ENCODE results near the gene DPP6.

Gene DPP6

GRCh38 chr7:154450451-154450850 is 398.3 kb downstream of the DPP6 start:
- H3K4me1 ChIP-seq (ENCODE audit: insufficient read depth, low read length, poor library complexity, severe bottlenecking), result no peaks in the 10 kb centered on the region
- H3K9me2 ChIP-seq (replicated peaks; ENCODE audit: low read depth, low read length), result no peaks in the 10 kb centered on the region
- H3K36me3 ChIP-seq (ENCODE audit: insufficient read depth, low read length), result no peaks in the 10 kb centered on the region
- TF ChIP-seq CTCF (conservative IDR thresholded peaks at IDR 0.05; ENCODE audit: low read length) (no peak), EZH2phosphoT487 (IDR thresholded peaks at IDR 0.05; ENCODE audit: borderline replicate concordance) (no peak)
- H3F3A ChIP-seq (ENCODE audit: low read depth), result no peaks in the 10 kb centered on the region
- peaks cover 2% of the 10 kb centered on the region; the same call in 1 of the 2 replicates for H3K9me3 ChIP-seq (ENCODE audit: insufficient read depth, low read depth, low read length)
- no peak overlapping the region for H2AFZ ChIP-seq (ENCODE audit: low read length)
- H3K4me2 ChIP-seq (ENCODE audit: low read depth, low read length, poor library complexity, severe bottlenecking), result no peak overlapping the region
- H3K27me3 ChIP-seq (ENCODE audit: insufficient read depth, low read length, poor library complexity, severe bottlenecking), result no peaks in the 10 kb centered on the region
- no peak overlapping the region for H3K4me3 ChIP-seq (ENCODE audit: low read length, poor library complexity, severe bottlenecking)
- no peak overlapping the region for H3K9ac ChIP-seq (ENCODE audit: low read depth, low read length, poor library complexity, severe bottlenecking)
- no peaks in the 10 kb centered on the region for H3K79me2 ChIP-seq (ENCODE audit: insufficient read depth, low read length)
- H4K20me1 ChIP-seq (ENCODE audit: insufficient read depth, low read length, poor library complexity, severe bottlenecking), result no peaks in the 10 kb centered on the region

- H3K27me3 ChIP-seq (ENCODE audit: insufficient read depth, low read length, poor library complexity, severe bottlenecking), result no peaks in the 10 kb centered on the region
- peaks cover 6% of the 10 kb centered on the region; the same call in 1 of the 2 replicates for H3K9me3 ChIP-seq (ENCODE audit: insufficient read depth, low read depth, low read length)
- no peak overlapping the region for H2AFZ ChIP-seq (ENCODE audit: low read length)
- no peaks in the 10 kb centered on the region for H3K79me2 ChIP-seq (ENCODE audit: insufficient read depth, low read length)
- H3K36me3 ChIP-seq (ENCODE audit: insufficient read depth, low read length), result no peaks in the 10 kb centered on the region
- H3K4me1 ChIP-seq (ENCODE audit: insufficient read depth, low read length, poor library complexity, severe bottlenecking), result no peaks in the 10 kb centered on the region
- H3F3A ChIP-seq (ENCODE audit: low read depth), result no peaks in the 10 kb centered on the region
- H3K4me3 ChIP-seq (ENCODE audit: low read length, poor library complexity, severe bottlenecking), result no peak overlapping the region
- TF ChIP-seq CTCF (conservative IDR thresholded peaks at IDR 0.05; ENCODE audit: low read length) (no peak), EZH2phosphoT487 (IDR thresholded peaks at IDR 0.05; ENCODE audit: borderline replicate concordance) (no peak)
- H3K9me2 ChIP-seq (replicated peaks; ENCODE audit: low read depth, low read length), result no peaks in the 10 kb centered on the region
- H4K20me1 ChIP-seq (ENCODE audit: insufficient read depth, low read length, poor library complexity, severe bottlenecking), result no peaks in the 10 kb centered on the region
- H3K4me2 ChIP-seq (ENCODE audit: low read depth, low read length, poor library complexity, severe bottlenecking), result no peak overlapping the region
- H3K9ac ChIP-seq (ENCODE audit: low read depth, low read length, poor library complexity, severe bottlenecking), result no peak overlapping the region
Measured at GRCh38 chr7:154451480-154452457, 399.6 kb downstream of the DPP6 start.

- H3K9me3 ChIP-seq (ENCODE audit: insufficient read depth, low read depth, low read length), result 0 out of 2 replicates have a peak, but pooled peaks cover 8% of the 10 kb centered on the region
Measured at GRCh38 chr7:154463794-154464193, 411.6 kb downstream of the DPP6 start.

More at GRCh38 chr7:154463794-154464193, 411.6 kb downstream of the DPP6 start:
- Histone ChIP-seq H3K4me1 (ENCODE audit: insufficient read depth, low read length, poor library complexity, severe bottlenecking) (no peaks in the 10 kb centered on the region), H3K36me3 (ENCODE audit: insufficient read depth, low read length) (no peaks in the 10 kb centered on the region), H3K4me2 (ENCODE audit: low read depth, low read length, poor library complexity, severe bottlenecking) (no peak overlapping the region), H3K4me3 (ENCODE audit: low read length, poor library complexity, severe bottlenecking) (no peak overlapping the region), H3K27me3 (ENCODE audit: insufficient read depth, low read length, poor library complexity, severe bottlenecking) (no peaks in the 10 kb centered on the region), H3K9ac (ENCODE audit: low read depth, low read length, poor library complexity, severe bottlenecking) (no peak overlapping the region), H3F3A (ENCODE audit: low read depth) (no peaks in the 10 kb centered on the region), H3K79me2 (ENCODE audit: insufficient read depth, low read length) (no peaks in the 10 kb centered on the region), H3K9me2 (replicated peaks; ENCODE audit: low read depth, low read length) (no peaks in the 10 kb centered on the region), H4K20me1 (ENCODE audit: insufficient read depth, low read length, poor library complexity, severe bottlenecking) (no peaks in the 10 kb centered on the region), H2AFZ (ENCODE audit: low read length) (no peak overlapping the region)
- no peak for TF ChIP-seq CTCF (conservative IDR thresholded peaks at IDR 0.05; ENCODE audit: low read length)
- TF ChIP-seq EZH2phosphoT487 (IDR thresholded peaks at IDR 0.05; ENCODE audit: borderline replicate concordance), result no peak

Measured in Loucy (cell line).